ENCODE data around the gene PACS1.
"Not testable (repeated sequence)": the region's sequence is repeated elsewhere in the genome, so short reads cannot be mapped to it uniquely, and the experiment has no call there.

GRCh38 chr11:66276619-66277018 is 206.5 kb downstream of the PACS1 start:
- TF ChIP-seq, protein P1, sequence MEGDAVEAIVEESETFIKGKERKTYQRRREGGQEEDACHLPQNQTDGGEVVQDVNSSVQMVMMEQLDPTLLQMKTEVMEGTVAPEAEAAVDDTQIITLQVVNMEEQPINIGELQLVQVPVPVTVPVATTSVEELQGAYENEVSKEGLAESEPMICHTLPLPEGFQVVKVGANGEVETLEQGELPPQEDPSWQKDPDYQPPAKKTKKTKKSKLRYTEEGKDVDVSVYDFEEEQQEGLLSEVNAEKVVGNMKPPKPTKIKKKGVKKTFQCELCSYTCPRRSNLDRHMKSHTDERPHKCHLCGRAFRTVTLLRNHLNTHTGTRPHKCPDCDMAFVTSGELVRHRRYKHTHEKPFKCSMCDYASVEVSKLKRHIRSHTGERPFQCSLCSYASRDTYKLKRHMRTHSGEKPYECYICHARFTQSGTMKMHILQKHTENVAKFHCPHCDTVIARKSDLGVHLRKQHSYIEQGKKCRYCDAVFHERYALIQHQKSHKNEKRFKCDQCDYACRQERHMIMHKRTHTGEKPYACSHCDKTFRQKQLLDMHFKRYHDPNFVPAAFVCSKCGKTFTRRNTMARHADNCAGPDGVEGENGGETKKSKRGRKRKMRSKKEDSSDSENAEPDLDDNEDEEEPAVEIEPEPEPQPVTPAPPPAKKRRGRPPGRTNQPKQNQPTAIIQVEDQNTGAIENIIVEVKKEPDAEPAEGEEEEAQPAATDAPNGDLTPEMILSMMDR (IDR thresholded peaks at IDR 0.05), result not testable (repeated sequence)
- TF ChIP-seq POLR2A, POLR2AphosphoS5 (IDR thresholded peaks at IDR 0.05): not testable (repeated sequence)

Measured in breast epithelium (tissue), 3 donors.